AG08396 (cell line): ENCODE data around the gene USP2.

ENCODE experiments used
- DNase-seq: peaks from one replicate; pipeline ENCODE4 v3.0.0; 2012; ENCODE audit warnings: low spot score, mixed read lengths

USP2 gene

GRCh38 chr11:119342362-119343130, 38.9 kb downstream of the USP2 start:
- no peak for DNase-seq

- no peak for DNase-seq
Observed at GRCh38 chr11:119342023-119342300, 39.5 kb downstream of the USP2 start.

- DNase-seq, result no peak
Observed at GRCh38 chr11:119341222-119342022, 40.1 kb downstream of the USP2 start.

GRCh38 chr11:119340335-119341221, 40.9 kb downstream of the USP2 start, which contains the start of gene C1QTNF5:
Gene C1QTNF5, minus strand, starts transcription at chr11:119340883. Its CDS starts 486 bp downstream, at chr11:119340397.
- peak; percentile 83 for DNase-seq

GRCh38 chr11:119339589-119340334, 41.7 kb downstream of the USP2 start:
- peak; percentile 91 for DNase-seq

GRCh38 chr11:119338965-119339588, 42.4 kb downstream of the USP2 start:
- DNase-seq, result no peak

- peak; percentile 92 for DNase-seq
Observed at GRCh38 chr11:119338318-119338890, 43.1 kb downstream of the USP2 start.

- DNase-seq, result peak; percentile 85
Observed at GRCh38 chr11:119337581-119338317, 43.7 kb downstream of the USP2 start.

GRCh38 chr11:119336744-119337469, 44.6 kb downstream of the USP2 start:
- DNase-seq, result no peak

GRCh38 chr11:119335655-119336543, 45.6 kb downstream of the USP2 start:
- DNase-seq, result no peak

- DNase-seq, result no peak
Observed at GRCh38 chr11:119335091-119335654, 46.3 kb downstream of the USP2 start.

GRCh38 chr11:119334174-119334930, 47.1 kb downstream of the USP2 start, which contains the start of gene RNF26:
Gene RNF26, plus strand, starts transcription at chr11:119334527. Its CDS starts 596 bp downstream, at chr11:119335123.
- peak; percentile 98 for DNase-seq

- no peak for DNase-seq
Observed at GRCh38 chr11:119332111-119332765, 49.3 kb downstream of the USP2 start.

- no peak for DNase-seq
Observed at GRCh38 chr11:119330237-119330636, 51.3 kb downstream of the USP2 start.

GRCh38 chr11:119329320-119329719, 52.2 kb downstream of the USP2 start:
- DNase-seq, result no peak

- DNase-seq, result no peak
Observed at GRCh38 chr11:119324189-119324588, 57.3 kb downstream of the USP2 start.
